ENCODE results near the gene CRTAP.

Gene CRTAP

DNA sequence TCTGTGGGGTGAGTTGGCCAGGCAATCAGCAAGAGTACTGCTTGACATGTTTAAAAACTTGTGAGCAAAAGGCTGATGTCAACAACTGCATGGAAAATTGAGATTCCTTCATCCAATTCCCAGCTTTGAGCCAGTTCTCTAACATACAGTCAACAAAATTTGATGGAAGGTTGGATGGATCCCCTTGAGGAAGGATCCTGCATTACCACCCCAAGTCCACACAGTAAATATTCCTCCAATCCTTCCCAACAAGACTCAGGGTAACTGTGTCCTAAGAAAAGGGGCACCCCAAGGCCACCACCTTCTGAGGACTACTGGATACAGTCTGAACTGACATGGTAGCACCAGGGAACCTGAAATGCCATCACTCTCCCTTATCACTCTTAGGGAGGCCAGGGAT, 32.0 kb upstream of the CRTAP start:
- no peaks in the 10 kb centered on the region for H3K9me3 ChIP-seq (replicated peaks; ENCODE audit: low read length)
- no peak overlapping the region for H3K9ac ChIP-seq (ENCODE audit: low read depth, low read length)
- no peak overlapping the region for H3K4me3 ChIP-seq (ENCODE audit: low read length)
- H3K4me1 ChIP-seq (ENCODE audit: control insufficient read depth, insufficient read depth, low read length), result no peaks in the 10 kb centered on the region
- H3K36me3 ChIP-seq (ENCODE audit: insufficient read depth, low read length), result no peaks in the 10 kb centered on the region
- H3K27me3 ChIP-seq (ENCODE audit: control insufficient read depth, insufficient read depth, low read length), result no peaks in the 10 kb centered on the region
- H3K4me2 ChIP-seq (ENCODE audit: low read length), result no peak overlapping the region

DNA sequence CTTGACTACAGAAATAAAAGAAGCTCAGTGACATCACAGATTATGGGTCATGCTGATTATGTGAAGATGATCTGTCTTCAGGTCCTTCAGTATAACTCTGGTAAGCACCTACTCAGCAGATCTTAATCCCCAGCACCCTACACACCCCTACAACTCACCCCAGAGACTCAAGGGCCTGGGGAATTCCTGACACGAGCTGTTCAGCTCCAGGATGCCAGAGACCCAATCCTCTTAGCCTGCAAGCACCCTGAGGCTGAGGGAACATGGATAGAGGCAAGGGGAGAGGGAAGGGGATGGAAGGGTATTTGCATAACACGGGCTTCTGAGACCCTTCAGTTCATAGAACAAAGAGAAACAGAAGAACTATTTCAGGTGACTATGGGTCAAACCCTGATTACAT, 29.9 kb upstream of the CRTAP start:
- Histone ChIP-seq H3K4me1 (ENCODE audit: control insufficient read depth, insufficient read depth, low read length) (no peaks in the 10 kb centered on the region), H3K4me3 (ENCODE audit: low read length) (no peak overlapping the region), H3K36me3 (ENCODE audit: insufficient read depth, low read length) (no peaks in the 10 kb centered on the region), H3K9ac (ENCODE audit: low read depth, low read length) (no peak overlapping the region), H3K9me3 (replicated peaks; ENCODE audit: low read length) (no peaks in the 10 kb centered on the region), H3K27me3 (ENCODE audit: control insufficient read depth, insufficient read depth, low read length) (no peaks in the 10 kb centered on the region), H3K4me2 (ENCODE audit: low read length) (no peak overlapping the region)

DNA sequence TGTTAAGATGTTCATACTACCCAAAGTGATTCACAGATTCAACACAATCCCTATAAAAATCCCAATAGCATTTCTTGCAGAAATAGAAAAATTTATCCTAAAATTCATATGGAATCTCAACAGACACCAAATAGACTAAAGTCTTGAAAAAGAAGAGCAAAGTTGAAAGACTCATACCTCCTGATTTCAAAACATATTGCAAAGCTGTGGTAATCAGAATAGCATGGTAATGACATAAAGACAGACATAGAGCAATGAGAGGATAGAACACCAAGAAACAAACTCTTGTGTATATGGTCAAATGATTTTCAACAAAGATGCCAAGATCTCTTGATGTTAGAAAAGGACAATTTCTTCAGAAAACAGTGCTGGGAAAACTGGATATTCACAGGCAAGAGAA, 25.1 kb upstream of the CRTAP start:
- Histone ChIP-seq H3K4me2 (ENCODE audit: low read length) (no peak overlapping the region), H3K4me1 (ENCODE audit: control insufficient read depth, insufficient read depth, low read length) (no peaks in the 10 kb centered on the region), H3K9ac (ENCODE audit: low read depth, low read length) (no peak overlapping the region), H3K4me3 (ENCODE audit: low read length) (no peak overlapping the region), H3K9me3 (replicated peaks; ENCODE audit: low read length) (no peaks in the 10 kb centered on the region), H3K36me3 (ENCODE audit: insufficient read depth, low read length) (peaks cover 24% of the 10 kb centered on the region), H3K27me3 (ENCODE audit: control insufficient read depth, insufficient read depth, low read length) (no peaks in the 10 kb centered on the region)

DNA sequence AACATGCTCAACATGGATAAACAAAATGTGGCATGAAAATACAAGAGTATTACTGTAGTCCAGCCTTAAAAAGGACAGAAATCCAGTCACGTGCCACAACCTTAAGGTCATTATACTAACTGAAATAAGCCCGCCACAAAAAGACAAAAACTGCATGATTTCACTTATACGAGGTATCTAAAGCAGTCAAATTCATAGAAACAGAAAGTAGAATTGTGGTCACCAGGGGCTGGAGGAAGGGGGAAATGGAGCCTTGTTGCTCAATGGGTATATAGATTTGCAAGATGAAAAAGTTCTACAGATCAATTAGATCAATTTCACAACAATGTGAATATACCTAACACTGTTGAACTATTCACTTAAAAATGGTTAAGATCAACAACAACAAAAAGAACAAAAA, 24.3 kb upstream of the CRTAP start:
- Histone ChIP-seq H3K36me3 (ENCODE audit: insufficient read depth, low read length) (peaks cover 29% of the 10 kb centered on the region), H3K4me1 (ENCODE audit: control insufficient read depth, insufficient read depth, low read length) (no peaks in the 10 kb centered on the region), H3K4me3 (ENCODE audit: low read length) (no peak overlapping the region)

DNA sequence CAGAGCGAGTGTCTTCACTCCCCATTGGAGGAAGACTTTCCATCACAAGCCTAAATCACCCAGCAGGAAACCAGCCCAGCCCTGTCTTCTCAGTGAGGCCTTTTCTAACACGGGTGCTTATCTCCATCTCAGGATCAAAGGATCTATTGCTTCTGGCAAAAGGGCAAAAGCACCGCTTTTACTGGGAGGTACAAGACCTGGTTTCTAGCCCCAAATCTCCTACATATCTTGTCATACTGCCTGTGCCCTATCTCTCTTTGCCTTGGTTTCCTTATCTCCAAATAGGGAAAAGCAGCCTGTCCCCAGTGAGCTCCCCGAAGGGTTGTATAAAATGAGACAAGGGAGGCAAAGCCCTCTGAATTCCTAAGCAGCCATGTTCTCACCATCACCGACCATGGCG, 22.1 kb upstream of the CRTAP start:
- Histone ChIP-seq H3K9ac (ENCODE audit: low read depth, low read length) (no peak overlapping the region), H3K27me3 (ENCODE audit: control insufficient read depth, insufficient read depth, low read length) (no peaks in the 10 kb centered on the region), H3K4me3 (ENCODE audit: low read length) (no peak overlapping the region), H3K4me2 (ENCODE audit: low read length) (no peak overlapping the region), H3K9me3 (replicated peaks; ENCODE audit: low read length) (no peaks in the 10 kb centered on the region), H3K4me1 (ENCODE audit: control insufficient read depth, insufficient read depth, low read length) (peaks cover 6% of the 10 kb centered on the region), H3K36me3 (ENCODE audit: insufficient read depth, low read length) (peaks cover 29% of the 10 kb centered on the region)

More for the DNA sequence above, 24.3 kb upstream of the CRTAP start:
- no peaks in the 10 kb centered on the region for H3K9me3 ChIP-seq (replicated peaks; ENCODE audit: low read length)
- no peak overlapping the region for H3K4me2 ChIP-seq (ENCODE audit: low read length)
- no peaks in the 10 kb centered on the region for H3K27me3 ChIP-seq (ENCODE audit: control insufficient read depth, insufficient read depth, low read length)
- H3K9ac ChIP-seq (ENCODE audit: low read depth, low read length), result no peak overlapping the region

DNA sequence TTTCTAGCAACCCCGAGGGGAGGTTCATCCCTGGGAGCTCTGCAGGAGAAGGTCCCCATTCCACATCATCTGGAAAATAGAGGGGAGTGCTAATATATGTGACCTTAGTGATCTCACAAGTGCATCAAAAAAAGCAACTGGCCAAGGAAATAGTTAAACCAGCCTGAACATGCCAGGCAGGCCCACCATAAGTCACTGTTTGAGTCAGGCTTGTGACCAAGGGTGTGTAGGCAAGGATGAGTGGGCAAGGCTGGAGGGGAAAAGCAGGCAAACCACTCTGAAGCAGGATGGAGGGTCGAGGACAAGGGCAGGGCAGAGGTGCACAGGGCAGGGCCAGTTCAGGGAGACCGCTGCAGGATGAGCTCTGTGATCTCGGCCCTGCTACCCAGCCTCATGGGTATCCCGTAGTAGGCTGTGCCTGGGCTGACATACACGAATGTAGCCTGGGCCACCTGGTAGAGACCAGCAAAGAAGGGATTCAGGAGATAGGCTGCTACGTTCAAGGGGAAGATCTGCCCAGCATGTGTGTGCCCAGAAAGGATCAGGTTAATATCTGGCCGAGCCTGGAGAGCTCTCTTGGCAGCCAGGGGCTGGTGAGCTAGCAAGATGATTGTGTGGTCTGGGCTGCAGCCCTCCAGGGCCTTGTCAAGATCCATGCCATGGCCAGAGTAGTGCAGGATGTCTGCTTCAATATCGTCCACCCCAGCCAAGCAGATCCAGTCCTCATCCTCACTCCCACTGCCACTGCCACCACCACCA, 21.1 kb upstream of the CRTAP start:
- Histone ChIP-seq H3K4me2 (ENCODE audit: low read length) (no peak overlapping the region), H3K4me3 (ENCODE audit: low read length) (no peak overlapping the region), H3K36me3 (ENCODE audit: insufficient read depth, low read length) (peaks cover 29% of the 10 kb centered on the region), H3K27me3 (ENCODE audit: control insufficient read depth, insufficient read depth, low read length) (no peaks in the 10 kb centered on the region), H3K4me1 (ENCODE audit: control insufficient read depth, insufficient read depth, low read length) (peaks cover 6% of the 10 kb centered on the region), H3K9me3 (replicated peaks; ENCODE audit: low read length) (no peaks in the 10 kb centered on the region), H3K9ac (ENCODE audit: low read depth, low read length) (no peak overlapping the region)

DNA sequence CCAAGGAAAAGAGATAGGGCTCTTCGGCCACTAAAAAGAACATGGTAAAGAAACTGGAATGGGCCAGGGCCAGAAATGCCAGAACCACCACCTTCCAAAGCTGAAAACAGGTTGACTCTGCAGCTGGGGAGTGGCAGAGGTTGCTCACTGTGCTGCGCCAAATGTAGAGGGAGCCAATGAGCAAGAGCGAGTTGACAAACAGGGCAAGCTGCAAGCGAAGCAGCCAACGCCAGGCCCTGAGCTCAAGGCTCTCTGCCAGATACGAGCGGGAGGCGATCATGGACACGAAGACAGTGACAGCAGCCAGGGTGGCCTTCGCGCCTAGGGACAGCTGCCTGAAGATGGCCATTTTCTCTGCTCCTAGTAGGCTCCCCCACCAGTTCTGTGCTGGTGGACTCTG, 20.0 kb upstream of the CRTAP start:
- Histone ChIP-seq H3K36me3 (ENCODE audit: insufficient read depth, low read length) (peaks cover 29% of the 10 kb centered on the region), H3K4me2 (ENCODE audit: low read length) (no peak overlapping the region), H3K4me3 (ENCODE audit: low read length) (no peak overlapping the region), H3K9me3 (replicated peaks; ENCODE audit: low read length) (no peaks in the 10 kb centered on the region), H3K4me1 (ENCODE audit: control insufficient read depth, insufficient read depth, low read length) (peaks cover 6% of the 10 kb centered on the region), H3K9ac (ENCODE audit: low read depth, low read length) (no peak overlapping the region), H3K27me3 (ENCODE audit: control insufficient read depth, insufficient read depth, low read length) (no peaks in the 10 kb centered on the region)

DNA sequence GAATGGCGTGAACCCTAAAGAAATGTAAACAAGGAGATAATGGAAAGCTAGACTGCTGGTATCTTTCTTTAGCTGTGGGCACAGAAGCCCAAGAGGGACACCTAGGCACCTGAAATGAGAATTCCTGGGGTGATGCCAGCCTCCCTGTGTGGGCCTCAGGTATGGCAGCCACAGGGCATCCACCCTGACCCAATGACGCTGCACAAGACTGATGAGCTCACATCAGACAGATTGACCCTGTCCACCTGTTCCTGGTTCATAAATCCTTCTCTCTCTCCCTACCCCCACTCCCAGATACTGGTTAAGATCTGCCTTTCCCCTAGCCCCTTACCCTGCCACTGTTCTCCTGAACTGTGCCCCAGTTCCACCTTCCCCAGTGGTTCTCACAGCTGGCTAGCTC, 18.4 kb upstream of the CRTAP start:
- peak overlapping the region; percentile 96 for H3K4me2 ChIP-seq (ENCODE audit: low read length)
- H3K27me3 ChIP-seq (ENCODE audit: control insufficient read depth, insufficient read depth, low read length), result no peaks in the 10 kb centered on the region
- H3K9ac ChIP-seq (ENCODE audit: low read depth, low read length), result peak overlapping the region; percentile 98
- H3K4me1 ChIP-seq (ENCODE audit: control insufficient read depth, insufficient read depth, low read length), result peaks cover 6% of the 10 kb centered on the region
- H3K4me3 ChIP-seq (ENCODE audit: low read length), result peak overlapping the region; percentile 93
- H3K36me3 ChIP-seq (ENCODE audit: insufficient read depth, low read length), result peaks cover 29% of the 10 kb centered on the region
- H3K9me3 ChIP-seq (replicated peaks; ENCODE audit: low read length), result no peaks in the 10 kb centered on the region

DNA sequence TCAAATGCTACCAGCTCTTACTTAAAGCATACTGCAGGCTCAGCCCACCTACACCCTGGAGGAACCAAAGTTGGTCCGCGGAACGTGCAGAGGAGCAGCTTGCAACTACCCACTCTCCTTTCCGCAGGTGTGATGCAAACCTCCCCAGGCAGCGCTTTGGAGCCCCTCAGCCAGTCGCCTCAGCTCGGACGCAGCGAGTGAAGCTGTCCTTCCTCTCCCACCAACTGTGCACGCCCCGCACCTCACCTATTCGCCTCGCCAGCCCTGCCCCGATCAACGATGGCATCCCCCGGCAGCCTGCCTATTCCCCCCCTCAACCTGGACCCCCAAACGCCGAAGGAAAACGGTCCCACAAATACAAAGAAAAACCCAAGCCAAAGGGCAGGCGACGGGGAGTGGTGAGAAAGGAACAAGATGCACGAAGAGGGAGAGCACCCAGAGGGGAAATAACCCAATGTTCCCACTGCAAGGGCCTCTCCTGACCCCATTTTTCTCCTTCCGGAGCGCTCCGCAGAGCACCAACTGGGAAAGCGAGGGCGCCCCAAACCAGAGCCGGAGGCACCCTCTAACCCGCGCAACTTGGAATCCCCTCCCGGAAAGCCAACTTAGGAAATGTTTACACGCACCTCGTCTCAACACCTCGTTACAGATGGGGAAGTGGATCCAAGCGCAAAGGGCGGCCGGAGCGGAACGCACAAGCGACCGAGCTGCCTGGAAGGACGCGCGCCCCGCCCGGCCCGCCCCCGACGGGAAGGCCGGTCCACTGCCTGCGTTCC, 17.5 kb upstream of the CRTAP start:
- H3K4me1 ChIP-seq (ENCODE audit: control insufficient read depth, insufficient read depth, low read length), result peaks cover 6% of the 10 kb centered on the region
- H3K9me3 ChIP-seq (replicated peaks; ENCODE audit: low read length), result no peaks in the 10 kb centered on the region
- peak overlapping the region; percentile 98 for H3K9ac ChIP-seq (ENCODE audit: low read depth, low read length)
- H3K4me3 ChIP-seq (ENCODE audit: low read length), result peak overlapping the region; percentile 93
- no peaks in the 10 kb centered on the region for H3K27me3 ChIP-seq (ENCODE audit: control insufficient read depth, insufficient read depth, low read length)
- peaks cover 26% of the 10 kb centered on the region for H3K36me3 ChIP-seq (ENCODE audit: insufficient read depth, low read length)
- peak overlapping the region; percentile 96 for H3K4me2 ChIP-seq (ENCODE audit: low read length)

DNA sequence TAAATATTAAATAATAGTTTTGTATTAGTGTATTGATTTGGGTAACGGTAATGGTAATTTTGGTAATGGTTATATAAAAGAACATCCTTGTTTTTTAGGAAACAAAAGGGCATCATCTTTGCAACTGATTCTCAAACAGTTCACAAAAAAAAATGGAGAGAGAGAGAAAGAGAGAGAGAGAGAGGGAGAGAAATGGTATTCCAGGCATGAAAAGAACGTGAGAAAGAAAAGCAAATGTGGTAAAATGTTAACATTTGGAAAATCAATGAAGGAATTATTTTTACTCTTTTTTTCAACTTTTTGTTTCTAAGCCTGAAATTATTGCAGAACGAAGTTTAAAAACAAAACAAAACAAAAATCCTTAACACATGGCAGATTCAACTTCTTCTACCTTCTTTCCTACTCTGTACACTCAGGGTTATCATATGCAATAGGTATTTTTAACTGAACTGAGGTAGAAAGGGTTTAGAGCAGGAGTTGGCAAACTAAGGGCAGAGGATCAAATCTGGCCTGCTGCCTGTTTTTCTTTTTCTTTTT, 14.6 kb upstream of the CRTAP start:
- H3K27me3 ChIP-seq (ENCODE audit: control insufficient read depth, insufficient read depth, low read length), result no peaks in the 10 kb centered on the region
- H3K9ac ChIP-seq (ENCODE audit: low read depth, low read length), result no peak overlapping the region
- H3K4me2 ChIP-seq (ENCODE audit: low read length), result no peak overlapping the region
- no peaks in the 10 kb centered on the region for H3K9me3 ChIP-seq (replicated peaks; ENCODE audit: low read length)
- H3K4me3 ChIP-seq (ENCODE audit: low read length), result no peak overlapping the region
- H3K36me3 ChIP-seq (ENCODE audit: insufficient read depth, low read length), result peaks cover under 1% of the 10 kb centered on the region
- peaks cover 6% of the 10 kb centered on the region for H3K4me1 ChIP-seq (ENCODE audit: control insufficient read depth, insufficient read depth, low read length)

DNA sequence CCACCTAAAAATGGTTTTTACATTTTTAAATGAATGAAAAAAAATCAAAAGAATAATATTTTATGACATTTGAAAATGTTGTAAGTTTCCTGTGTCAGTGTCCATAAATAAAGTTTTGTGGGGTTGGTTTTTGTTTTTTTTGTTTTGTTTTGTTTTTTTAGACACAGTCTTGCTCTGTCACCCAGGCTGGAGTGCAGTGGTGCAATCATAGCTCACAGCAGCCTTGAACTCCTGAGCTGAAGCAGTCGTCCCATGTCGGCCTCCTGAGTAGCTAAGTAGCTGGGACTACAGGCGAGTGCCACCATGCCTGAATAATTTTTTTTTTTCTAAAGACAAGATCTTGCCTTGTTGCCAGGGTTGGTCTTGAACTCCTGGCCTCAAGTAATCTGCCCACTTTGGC, 14.1 kb upstream of the CRTAP start:
- Histone ChIP-seq H3K9me3 (replicated peaks; ENCODE audit: low read length) (no peaks in the 10 kb centered on the region), H3K4me1 (ENCODE audit: control insufficient read depth, insufficient read depth, low read length) (peaks cover 6% of the 10 kb centered on the region), H3K27me3 (ENCODE audit: control insufficient read depth, insufficient read depth, low read length) (no peaks in the 10 kb centered on the region), H3K36me3 (ENCODE audit: insufficient read depth, low read length) (no peaks in the 10 kb centered on the region), H3K4me3 (ENCODE audit: low read length) (no peak overlapping the region), H3K4me2 (ENCODE audit: low read length) (no peak overlapping the region), H3K9ac (ENCODE audit: low read depth, low read length) (no peak overlapping the region)

All from skeletal muscle satellite cell (primary cell).